ENCODE measurements around the gene NCAN. TPM values are rescaled to one million over a fixed set of nuclear protein-coding genes. Genes with fewer than 3 reads are reported as not detected.
A peak's percentile ranks its signal among the peaks of the same experiment; 100 is the strongest.

The NCAN gene
- total RNA-seq, 3 donors from 2014 or later, result 0.25 TPM; not detected in 2

DNA sequence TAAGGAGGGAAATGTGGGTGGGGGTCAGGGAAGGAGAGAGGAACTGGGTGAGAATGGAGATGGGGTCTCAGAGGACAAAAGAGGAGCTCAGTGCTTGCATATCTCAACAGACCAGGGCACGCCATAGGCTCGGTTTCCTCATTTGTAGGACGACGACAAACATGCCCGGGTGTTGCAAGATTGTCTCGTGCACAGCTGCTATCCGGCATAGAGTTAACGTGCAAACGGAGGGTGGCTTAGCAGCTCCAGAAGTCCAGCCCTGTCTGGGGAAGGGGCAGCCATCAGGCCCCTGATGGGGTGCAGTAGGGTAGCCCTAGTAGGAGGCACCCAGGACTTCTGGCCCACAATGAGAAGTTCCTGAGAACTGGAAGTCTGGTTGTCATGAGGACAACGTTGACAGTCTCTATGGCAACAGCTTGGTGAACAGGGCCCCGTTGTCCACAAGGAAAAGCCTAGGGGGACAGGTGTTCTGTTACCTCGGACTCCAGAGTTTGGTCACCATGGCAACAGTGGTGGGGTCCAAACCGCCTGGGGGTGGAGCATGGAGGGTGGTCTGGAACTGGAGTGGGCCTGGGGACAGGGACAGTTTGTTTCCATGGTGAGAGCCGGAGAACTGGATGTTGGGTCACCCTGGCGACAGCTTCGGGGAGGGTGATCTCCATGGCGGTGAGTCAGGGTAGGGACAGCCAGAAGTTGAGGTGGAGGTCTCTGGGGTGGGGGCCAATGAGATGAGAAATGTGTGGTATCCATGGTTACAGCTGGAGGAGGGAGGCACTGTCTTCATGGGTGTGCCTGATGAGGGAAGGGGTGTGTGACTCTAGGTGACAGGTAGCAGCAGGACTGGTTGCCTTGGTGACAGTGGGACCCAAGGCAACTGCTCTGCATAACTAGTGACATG, 44.6 kb downstream of the NCAN start:
- DNase-seq (no peak), ATAC-seq (peak; percentile 32)
- no peak overlapping the region for H3K4me3 ChIP-seq
- TF ChIP-seq, protein P1, sequence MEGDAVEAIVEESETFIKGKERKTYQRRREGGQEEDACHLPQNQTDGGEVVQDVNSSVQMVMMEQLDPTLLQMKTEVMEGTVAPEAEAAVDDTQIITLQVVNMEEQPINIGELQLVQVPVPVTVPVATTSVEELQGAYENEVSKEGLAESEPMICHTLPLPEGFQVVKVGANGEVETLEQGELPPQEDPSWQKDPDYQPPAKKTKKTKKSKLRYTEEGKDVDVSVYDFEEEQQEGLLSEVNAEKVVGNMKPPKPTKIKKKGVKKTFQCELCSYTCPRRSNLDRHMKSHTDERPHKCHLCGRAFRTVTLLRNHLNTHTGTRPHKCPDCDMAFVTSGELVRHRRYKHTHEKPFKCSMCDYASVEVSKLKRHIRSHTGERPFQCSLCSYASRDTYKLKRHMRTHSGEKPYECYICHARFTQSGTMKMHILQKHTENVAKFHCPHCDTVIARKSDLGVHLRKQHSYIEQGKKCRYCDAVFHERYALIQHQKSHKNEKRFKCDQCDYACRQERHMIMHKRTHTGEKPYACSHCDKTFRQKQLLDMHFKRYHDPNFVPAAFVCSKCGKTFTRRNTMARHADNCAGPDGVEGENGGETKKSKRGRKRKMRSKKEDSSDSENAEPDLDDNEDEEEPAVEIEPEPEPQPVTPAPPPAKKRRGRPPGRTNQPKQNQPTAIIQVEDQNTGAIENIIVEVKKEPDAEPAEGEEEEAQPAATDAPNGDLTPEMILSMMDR (IDR thresholded peaks at IDR 0.05), result no peak
- intact Hi-C loops (cut with DNase I, micrococcal nuclease), result no loop called here
- H3K36me3 ChIP-seq (ENCODE audit: low read depth), result no peaks in the 10 kb centered on the region
- no peaks in the 10 kb centered on the region for H3K4me1 ChIP-seq (ENCODE audit: low read depth)
- H3K9me3 ChIP-seq, result no peaks in the 10 kb centered on the region

DNA sequence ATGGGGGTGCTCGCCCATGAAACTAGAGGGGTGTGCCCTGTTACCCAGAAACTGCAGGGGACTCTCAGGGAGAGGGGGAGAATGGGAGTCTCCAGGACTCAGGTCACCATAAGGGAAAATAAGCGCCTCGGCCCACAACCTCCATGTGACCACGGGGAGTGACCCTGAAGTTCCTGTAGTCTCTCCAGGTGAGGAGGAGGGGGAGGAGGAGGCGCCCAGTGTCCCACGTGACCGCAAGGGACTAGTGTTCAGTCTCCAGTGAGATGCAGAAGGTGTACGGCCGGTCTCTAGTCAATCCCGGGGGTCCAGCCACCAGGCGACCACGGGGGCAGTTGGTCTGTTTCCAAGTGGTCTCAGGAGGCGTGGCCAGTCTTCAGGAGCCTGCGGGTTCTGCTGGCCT, 45.4 kb downstream of the NCAN start:
- H3K36me3 ChIP-seq (ENCODE audit: low read depth), result no peaks in the 10 kb centered on the region
- no peak for DNase-seq
- intact Hi-C loops (cut with DNase I, micrococcal nuclease), result no loop called here
- H3K4me3 ChIP-seq, result no peak overlapping the region
- no peaks in the 10 kb centered on the region for H3K9me3 ChIP-seq
- no peaks in the 10 kb centered on the region for H3K4me1 ChIP-seq (ENCODE audit: low read depth)
- no peak for ATAC-seq
- TF ChIP-seq, protein P1 (IDR thresholded peaks at IDR 0.05), result no peak

DNA sequence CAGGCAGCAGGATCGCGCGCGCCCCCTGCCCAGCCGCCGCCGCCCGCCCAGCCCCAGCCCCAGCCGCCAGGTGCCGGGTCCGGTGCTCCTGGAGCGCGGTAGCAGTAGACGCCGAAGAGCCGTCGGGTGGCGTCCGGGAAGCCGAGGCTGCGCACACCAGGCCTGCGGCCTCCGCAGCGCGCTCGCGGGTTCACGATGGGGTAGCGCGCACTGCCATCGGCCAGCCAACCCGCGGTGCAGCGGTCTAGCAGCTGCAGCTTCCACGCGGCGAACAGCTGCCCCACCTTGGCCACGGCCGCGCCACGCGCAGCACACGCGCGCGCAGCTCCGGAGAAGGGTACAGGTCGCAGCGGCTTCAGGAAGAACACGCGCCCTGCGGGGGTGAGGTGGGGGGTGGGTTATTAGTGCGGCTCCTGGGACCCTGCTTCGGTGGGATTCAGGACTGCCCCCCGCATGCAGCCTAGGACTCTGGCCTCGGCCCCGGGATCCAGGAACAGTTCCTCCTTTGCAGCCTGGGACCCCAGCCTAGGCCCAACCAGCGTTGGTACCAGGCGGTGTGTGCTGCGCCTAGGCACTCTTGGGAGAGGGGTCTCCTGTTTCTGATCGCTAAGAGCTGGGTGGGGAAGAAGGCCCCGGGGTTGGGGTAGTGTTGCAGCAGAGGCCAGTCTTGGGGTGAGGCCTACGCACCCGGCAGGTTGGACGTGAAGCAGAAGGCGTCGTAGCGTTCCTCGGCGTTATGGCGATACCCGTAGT, 46.3 kb downstream of the NCAN start:
- Histone ChIP-seq H3K4me3 (no peak overlapping the region), H3K9me3 (no peaks in the 10 kb centered on the region), H3K36me3 (ENCODE audit: low read depth) (no peaks in the 10 kb centered on the region), H3K4me1 (ENCODE audit: low read depth) (no peaks in the 10 kb centered on the region)
- no peak for DNase-seq
- no peak for ATAC-seq
- intact Hi-C loops (cut with DNase I, micrococcal nuclease), result no loop called here
- TF ChIP-seq, protein P1 (IDR thresholded peaks at IDR 0.05), result no peak

- DNase-seq (no peak), ATAC-seq (no peak)
- TF ChIP-seq, protein P1 (IDR thresholded peaks at IDR 0.05), result no peak
- intact Hi-C loops (cut with DNase I, micrococcal nuclease), result no loop called here
- Histone ChIP-seq H3K4me3 (no peak overlapping the region), H3K9me3 (no peaks in the 10 kb centered on the region), H3K36me3 (ENCODE audit: low read depth) (no peaks in the 10 kb centered on the region), H3K4me1 (ENCODE audit: low read depth) (no peaks in the 10 kb centered on the region)
Observed at GRCh38 chr19:19258589-19259338, 47.0 kb downstream of the NCAN start.

GRCh38 chr19:19259741-19260140, 48.0 kb downstream of the NCAN start:
- DNase-seq, result no peak
- peak; percentile 68 for ATAC-seq
- no peaks in the 10 kb centered on the region for H3K4me1 ChIP-seq (ENCODE audit: low read depth)

More at GRCh38 chr19:19259741-19260140, 48.0 kb downstream of the NCAN start:
- intact Hi-C loops (cut with DNase I, micrococcal nuclease), result no loop called here
- TF ChIP-seq, protein P1 (IDR thresholded peaks at IDR 0.05), result no peak
- H3K4me3 ChIP-seq, result no peak overlapping the region
- H3K9me3 ChIP-seq, result no peaks in the 10 kb centered on the region
- H3K36me3 ChIP-seq (ENCODE audit: low read depth), result no peaks in the 10 kb centered on the region

All from mucosa of descending colon (tissue), 3 donors.